Measurements from ENCODE around the gene PDLIM1. TPM values are rescaled to one million over a fixed set of nuclear protein-coding genes. Genes with fewer than 3 reads are reported as not detected.

PDLIM1 gene
- total RNA-seq, 4 donors from 2014 or later, result 113 to 150 (median 128) TPM

- 62 to 63% methylated on average over 4 of the region's 4 CpGs for WGBS, 2 donors
- TF ChIP-seq CTCF (IDR thresholded peaks at IDR 0.05), result no peak
- TF ChIP-seq POLR2A (IDR thresholded peaks at IDR 0.05), result no peak
- TF ChIP-seq EP300 (IDR thresholded peaks at IDR 0.05), result no peak
These were observed 13.7 kb upstream of the PDLIM1 start for GRCh38 chr10:95304463-95304862.

GRCh38 chr10:95303950-95304349 is 13.1 kb upstream of the PDLIM1 start:
- WGBS, 2 donors, result 85 to 95% methylated on average over 1 of the region's 1 CpG
- no peak for TF ChIP-seq CTCF (IDR thresholded peaks at IDR 0.05)
- TF ChIP-seq POLR2A (IDR thresholded peaks at IDR 0.05), result no peak
- TF ChIP-seq EP300 (IDR thresholded peaks at IDR 0.05), result no peak
- H3K4me3 ChIP-seq, result no peak overlapping the region
- H3K36me3 ChIP-seq, result no peaks in the 10 kb centered on the region
- DNase-seq (ENCODE audit: low spot score in 2 of 2), result no peak
- no peaks in the 10 kb centered on the region for H3K27me3 ChIP-seq
- peaks cover 0 to 12% (median 4%) of the 10 kb centered on the region in 4 donors for H3K4me1 ChIP-seq
- no peak overlapping the region for H3K27ac ChIP-seq
- H3K9me3 ChIP-seq, result no peaks in the 10 kb centered on the region

More at GRCh38 chr10:95304463-95304862, 13.7 kb upstream of the PDLIM1 start:
- Histone ChIP-seq H3K27me3 (no peaks in the 10 kb centered on the region), H3K27ac (no peak overlapping the region), H3K9me3 (no peaks in the 10 kb centered on the region), H3K4me1 (peaks cover 0 to 17% (median 4%) of the 10 kb centered on the region in 4 donors), H3K4me3 (no peak overlapping the region), H3K36me3 (no peaks in the 10 kb centered on the region)
- no peak for DNase-seq (ENCODE audit: low spot score in 2 of 2)

- Histone ChIP-seq H3K4me1 (peaks cover 0 to 8% (median 2%) of the 10 kb centered on the region in 4 donors), H3K36me3 (no peaks in the 10 kb centered on the region), H3K27ac (no peak overlapping the region), H3K27me3 (no peaks in the 10 kb centered on the region), H3K9me3 (no peaks in the 10 kb centered on the region), H3K4me3 (no peak overlapping the region)
- DNase-seq (ENCODE audit: low spot score in 2 of 2), result no peak
- WGBS, 2 donors, result 66 to 77% methylated on average over 8 of the region's 8 CpGs
- TF ChIP-seq POLR2A (IDR thresholded peaks at IDR 0.05) (no peak), CTCF (IDR thresholded peaks at IDR 0.05) (no peak), EP300 (IDR thresholded peaks at IDR 0.05) (no peak)
These were observed 12.7 kb upstream of the PDLIM1 start for GRCh38 chr10:95303535-95303934.

GRCh38 chr10:95300022-95300539 is 9.3 kb upstream of the PDLIM1 start:
- TF ChIP-seq CTCF (IDR thresholded peaks at IDR 0.05) (no peak), POLR2A (IDR thresholded peaks at IDR 0.05) (no peak), EP300 (IDR thresholded peaks at IDR 0.05) (no peak)
- H3K36me3 ChIP-seq, result no peaks in the 10 kb centered on the region
- H3K4me1 ChIP-seq, result peaks cover 0 to 5% (median 2%) of the 10 kb centered on the region in 4 donors
- H3K27me3 ChIP-seq, result no peaks in the 10 kb centered on the region
- H3K4me3 ChIP-seq, result no peak overlapping the region
- DNase-seq (ENCODE audit: low spot score in 2 of 2), result no peak
- no peaks in the 10 kb centered on the region for H3K9me3 ChIP-seq
- WGBS, 2 donors, result 90 to 91% methylated on average over 3 of the region's 3 CpGs
- no peak overlapping the region for H3K27ac ChIP-seq

- Histone ChIP-seq H3K27ac (no peak overlapping the region), H3K4me1 (peaks cover 0 to 16% (median 8%) of the 10 kb centered on the region in 4 donors), H3K36me3 (no peaks in the 10 kb centered on the region), H3K9me3 (no peaks in the 10 kb centered on the region), H3K27me3 (no peaks in the 10 kb centered on the region), H3K4me3 (no peak overlapping the region)
- TF ChIP-seq POLR2A (IDR thresholded peaks at IDR 0.05), result no peak
- no peak for TF ChIP-seq CTCF (IDR thresholded peaks at IDR 0.05)
- no peak for TF ChIP-seq EP300 (IDR thresholded peaks at IDR 0.05)
- DNase-seq (ENCODE audit: low spot score in 2 of 2), result no peak
- WGBS, 2 donors, result 90 to 94% methylated on average over 3 of the region's 3 CpGs
These were observed 6.6 kb upstream of the PDLIM1 start for GRCh38 chr10:95297402-95297801.

Data from tibial nerve (tissue), 4 donors.